Measurements from ENCODE around the gene SLC25A21.
"Not testable (repeated sequence)": the region's sequence is repeated elsewhere in the genome, so short reads cannot be mapped to it uniquely, and the experiment has no call there.

Gene SLC25A21

GRCh38 chr14:37172024-37172869 is at the start of gene SLC25A21:
Gene SLC25A21, minus strand, starts transcription at chr14:37172606.
- DNase-seq: peak; percentile 91

GRCh38 chr14:37221073-37221472 is 48.7 kb upstream of the SLC25A21 start:
- DNase-seq: no peak

GRCh38 chr14:37215345-37215744 is 42.9 kb upstream of the SLC25A21 start:
- DNase-seq: no peak

GRCh38 chr14:37213016-37213415 is 40.6 kb upstream of the SLC25A21 start:
- DNase-seq: no peak

GRCh38 chr14:37210448-37210847 is 38.0 kb upstream of the SLC25A21 start:
- no peak for DNase-seq

GRCh38 chr14:37209617-37210016 is 37.2 kb upstream of the SLC25A21 start:
- DNase-seq: not testable (repeated sequence)

GRCh38 chr14:37205623-37206605 is 33.5 kb upstream of the SLC25A21 start:
- not testable (repeated sequence) for DNase-seq

GRCh38 chr14:37203423-37203822 is 31.0 kb upstream of the SLC25A21 start:
- DNase-seq: no peak

- no peak for DNase-seq
Measured at GRCh38 chr14:37202812-37203211, 30.4 kb upstream of the SLC25A21 start.

GRCh38 chr14:37202265-37202664 is 29.9 kb upstream of the SLC25A21 start:
- DNase-seq: no peak

- DNase-seq: no peak
Measured at GRCh38 chr14:37201724-37202123, 29.3 kb upstream of the SLC25A21 start.

- no peak for DNase-seq
Measured at GRCh38 chr14:37198907-37199306, 26.5 kb upstream of the SLC25A21 start.

- no peak for DNase-seq
Measured at GRCh38 chr14:37198273-37198598, 25.8 kb upstream of the SLC25A21 start.

GRCh38 chr14:37197421-37198272 is 25.2 kb upstream of the SLC25A21 start, which contains the start of gene MIPOL1:
Gene MIPOL1, plus strand, starts transcription at chr14:37197937. Its CDS starts 49,952 bp downstream, at chr14:37247889.
- DNase-seq: peak; percentile 81

GRCh38 chr14:37196604-37197420 is 24.4 kb upstream of the SLC25A21 start:
- no peak for DNase-seq

GRCh38 chr14:37195327-37195726 is 22.9 kb upstream of the SLC25A21 start:
- no peak for DNase-seq

- DNase-seq: no peak
Measured at GRCh38 chr14:37194698-37195097, 22.3 kb upstream of the SLC25A21 start.

- not testable (repeated sequence) for DNase-seq
Measured at GRCh38 chr14:37189733-37190132, 17.3 kb upstream of the SLC25A21 start.

- DNase-seq: not testable (repeated sequence)
Measured at GRCh38 chr14:37187840-37188577, 15.6 kb upstream of the SLC25A21 start.

- DNase-seq: no peak
Measured at GRCh38 chr14:37187294-37187693, 14.9 kb upstream of the SLC25A21 start.

GRCh38 chr14:37186865-37187264 is 14.5 kb upstream of the SLC25A21 start:
- no peak for DNase-seq

All from NCI-H2227 treated with DMSO at 0.1 percent for 48 hours (cell line).